ENCODE results near the gene PDHX. TPM values are rescaled to one million over a fixed set of nuclear protein-coding genes. Genes with fewer than 3 reads are reported as not detected.
"Not testable (repeated sequence)": the region's sequence is repeated elsewhere in the genome, so short reads cannot be mapped to it uniquely, and the experiment has no call there.

Gene PDHX
- total RNA-seq, 2 experiments from 2014 or later, result 29.8 to 46.2 TPM

- CTCF ChIA-PET, result interaction anchor here (3.8 kb wide), 1 partner anchor 12 kb away, joined by 16 read pairs; no protein-coding TSS in a partner anchor
- peaks cover 18% of the 10 kb centered on the region for H3K4me1 Mint-ChIP-seq
- no peaks in the 10 kb centered on the region for H3K9me3 Mint-ChIP-seq (ENCODE audit: low read depth)
- H3K4me3 Mint-ChIP-seq, result no peak overlapping the region
- POLR2A ChIA-PET, result no interaction called here
- no peaks in the 10 kb centered on the region for H3K36me3 Mint-ChIP-seq (ENCODE audit: low read depth)
- ATAC-seq (no peak), DNase-seq (no peak)
- H3K27me3 Mint-ChIP-seq, result no peaks in the 10 kb centered on the region
- H3K27ac Mint-ChIP-seq, result no peak overlapping the region
- intact Hi-C loops (cut with DNase I, micrococcal nuclease), result loop anchor here in 1 of 2 experiments (10.0 kb wide), 1 partner anchor 783 kb away; no protein-coding TSS in a partner anchor
Measured at GRCh38 chr11:35017528-35018342, 101.3 kb downstream of the PDHX start.

GRCh38 chr11:35021589-35021988, 105.2 kb downstream of the PDHX start:
- Mint-ChIP-seq H3K27me3 (no peaks in the 10 kb centered on the region), H3K9me3 (ENCODE audit: low read depth) (peaks cover 20% of the 10 kb centered on the region), H3K27ac (no peak overlapping the region), H3K4me1 (no peaks in the 10 kb centered on the region), H3K36me3 (ENCODE audit: low read depth) (peaks cover 17% of the 10 kb centered on the region), H3K4me3 (no peak overlapping the region)
- no peak for DNase-seq
- ChIA-PET CTCF (interaction anchor here (1.4 kb wide), 1 partner anchor 9 kb away, joined by 7 read pairs; no protein-coding TSS in a partner anchor), POLR2A (no interaction called here)
- intact Hi-C loops (cut with DNase I, micrococcal nuclease), result no loop called here
- ATAC-seq, result no peak

GRCh38 chr11:35023940-35024339, 107.5 kb downstream of the PDHX start:
- H3K27ac Mint-ChIP-seq; H3K4me3 Mint-ChIP-seq; CTCF ChIA-PET; H3K4me1 Mint-ChIP-seq; ATAC-seq; POLR2A ChIA-PET; intact Hi-C loops (cut with DNase I, micrococcal nuclease); DNase-seq; H3K27me3 Mint-ChIP-seq: not testable (repeated sequence)
- H3K9me3 Mint-ChIP-seq (ENCODE audit: low read depth), result peaks cover 22% of the 10 kb centered on the region
- peaks cover 22% of the 10 kb centered on the region for H3K36me3 Mint-ChIP-seq (ENCODE audit: low read depth)

- H3K27ac Mint-ChIP-seq; POLR2A ChIA-PET; H3K27me3 Mint-ChIP-seq; DNase-seq; ATAC-seq; intact Hi-C loops (cut with DNase I, micrococcal nuclease); H3K4me3 Mint-ChIP-seq; CTCF ChIA-PET: not testable (repeated sequence)
- Mint-ChIP-seq H3K36me3 (ENCODE audit: low read depth) (peaks cover 22% of the 10 kb centered on the region), H3K4me1 (peaks cover 35% of the 10 kb centered on the region), H3K9me3 (ENCODE audit: low read depth) (peaks cover 22% of the 10 kb centered on the region)
Measured at GRCh38 chr11:35028007-35028406, 111.6 kb downstream of the PDHX start.

DNA sequence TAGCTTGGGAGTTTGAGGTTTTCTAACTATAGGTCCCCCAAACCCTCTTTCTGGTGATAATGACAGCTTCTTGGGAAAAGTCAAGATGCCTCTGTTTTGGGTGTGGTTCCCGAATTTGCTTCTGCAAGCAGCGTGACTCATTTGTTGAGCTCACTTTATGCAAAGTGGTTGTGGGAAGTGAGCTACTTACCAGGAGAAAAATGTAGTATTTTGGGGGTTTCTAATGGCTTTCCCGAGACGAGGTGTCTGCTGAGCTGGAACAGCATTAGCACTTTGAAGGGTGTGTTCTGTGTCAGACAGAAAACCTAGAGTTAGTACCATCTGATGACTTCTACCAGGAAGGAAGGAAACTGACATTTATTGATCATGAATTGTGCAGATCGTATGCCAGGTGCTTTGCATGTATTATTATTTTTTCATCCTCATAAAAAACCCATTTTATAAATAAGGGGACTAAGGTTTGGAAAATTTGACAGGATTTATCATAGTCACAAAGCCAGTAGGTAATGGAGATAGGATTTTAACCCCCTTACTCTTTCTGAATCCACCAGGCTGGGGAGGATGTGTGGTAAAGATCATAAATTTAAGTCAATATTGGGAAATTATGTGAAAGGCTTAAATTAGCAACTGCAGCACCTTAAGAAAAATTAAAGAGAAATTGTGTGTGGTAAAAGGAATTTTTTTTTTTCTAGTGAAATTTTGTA, 113.7 kb downstream of the PDHX start:
- peak; percentile 49 for DNase-seq
- Mint-ChIP-seq H3K27ac (peak overlapping the region; percentile 93), H3K36me3 (ENCODE audit: low read depth) (peaks cover 6% of the 10 kb centered on the region), H3K4me3 (peak overlapping the region; percentile 50), H3K27me3 (no peaks in the 10 kb centered on the region), H3K4me1 (peaks cover 50% of the 10 kb centered on the region), H3K9me3 (ENCODE audit: low read depth) (peaks cover 6% of the 10 kb centered on the region)
- CTCF ChIA-PET, result interaction anchor here (0.6 to 2.2 kb wide), 18 partner anchors 9 to 672 kb away, joined by 3 to 16 read pairs (median 4); partner anchors contain the start of gene ABTB2
- ATAC-seq, result peak; percentile 72
- POLR2A ChIA-PET, result interaction anchor here (0.6 to 2.0 kb wide), 9 partner anchors 10 to 136 kb away, joined by 3 to 15 read pairs (median 7); no protein-coding TSS in a partner anchor
- intact Hi-C loops (cut with DNase I, micrococcal nuclease), result loop anchor here (1.0 to 2.0 kb wide), 3 partner anchors 10 to 137 kb away; no protein-coding TSS in a partner anchor

GRCh38 chr11:35030716-35031213, 114.3 kb downstream of the PDHX start:
- DNase-seq (peak; percentile 67), ATAC-seq (peak; percentile 71)
- CTCF ChIA-PET, result interaction anchor here (0.6 to 1.9 kb wide), 11 partner anchors 10 to 275 kb away, joined by 3 to 7 read pairs (median 4); no protein-coding TSS in a partner anchor
- H3K9me3 Mint-ChIP-seq (ENCODE audit: low read depth), result peaks cover 7% of the 10 kb centered on the region
- POLR2A ChIA-PET, result interaction anchor here (0.7 to 2.0 kb wide), 6 partner anchors 10 to 299 kb away, joined by 3 to 9 read pairs (median 6); no protein-coding TSS in a partner anchor
- H3K27ac Mint-ChIP-seq, result peak overlapping the region; percentile 93
- no peaks in the 10 kb centered on the region for H3K27me3 Mint-ChIP-seq
- H3K36me3 Mint-ChIP-seq (ENCODE audit: low read depth), result peaks cover 5% of the 10 kb centered on the region
- peaks cover 56% of the 10 kb centered on the region for H3K4me1 Mint-ChIP-seq
- H3K4me3 Mint-ChIP-seq, result peak overlapping the region; percentile 50
- intact Hi-C loops (cut with DNase I, micrococcal nuclease), result loop anchor here (1.0 to 2.0 kb wide), 3 partner anchors 10 to 136 kb away; no protein-coding TSS in a partner anchor

GRCh38 chr11:35031346-35031745, 114.9 kb downstream of the PDHX start:
- Mint-ChIP-seq H3K4me1 (peaks cover 59% of the 10 kb centered on the region), H3K27ac (peak overlapping the region; percentile 93), H3K4me3 (peak overlapping the region; percentile 50), H3K9me3 (ENCODE audit: low read depth) (peaks cover 7% of the 10 kb centered on the region), H3K27me3 (no peaks in the 10 kb centered on the region), H3K36me3 (ENCODE audit: low read depth) (peaks cover 5% of the 10 kb centered on the region)
- DNase-seq (no peak), ATAC-seq (no peak)
- intact Hi-C loops (cut with DNase I, micrococcal nuclease), result loop anchor here in 1 of 2 experiments (2.0 kb wide), 1 partner anchor 135 kb away; no protein-coding TSS in a partner anchor
- CTCF ChIA-PET, result interaction anchor here (0.6 to 1.7 kb wide), 11 partner anchors 9 to 372 kb away, joined by 3 to 5 read pairs (median 4); no protein-coding TSS in a partner anchor
- POLR2A ChIA-PET, result interaction anchor here (0.6 to 2.0 kb wide), 4 partner anchors 110 to 298 kb away, joined by 3 to 7 read pairs (median 5); no protein-coding TSS in a partner anchor

DNA sequence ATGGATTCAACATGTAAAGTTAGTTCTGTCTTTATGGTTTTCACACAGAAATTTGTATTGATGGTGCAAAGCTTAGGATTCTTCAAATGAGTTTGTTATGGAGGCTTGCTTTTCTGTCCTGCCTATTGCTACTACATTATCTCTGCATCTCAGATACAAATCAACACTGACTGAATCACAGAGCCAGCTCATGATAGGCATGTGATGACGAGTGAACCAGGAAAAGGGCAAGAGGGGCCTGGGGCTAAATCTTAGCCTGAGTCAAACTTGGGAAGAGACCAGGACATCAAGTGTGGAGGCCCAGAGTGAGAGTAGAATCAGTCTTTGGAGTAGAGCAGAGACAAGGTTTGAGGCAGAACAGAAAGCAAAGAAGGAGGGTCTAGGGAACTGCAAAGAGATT, 115.4 kb downstream of the PDHX start:
- DNase-seq (no peak), ATAC-seq (no peak)
- Mint-ChIP-seq H3K27ac (peak overlapping the region; percentile 26), H3K4me1 (peaks cover 65% of the 10 kb centered on the region), H3K27me3 (no peaks in the 10 kb centered on the region), H3K36me3 (ENCODE audit: low read depth) (peaks cover 5% of the 10 kb centered on the region), H3K9me3 (ENCODE audit: low read depth) (peaks cover 9% of the 10 kb centered on the region), H3K4me3 (no peak overlapping the region)
- ChIA-PET CTCF (interaction anchor here (0.6 to 1.7 kb wide), 9 partner anchors 9 to 371 kb away, joined by 3 to 5 read pairs (median 4); no protein-coding TSS in a partner anchor), POLR2A (interaction anchor here (0.6 to 1.7 kb wide), 3 partner anchors 109 to 298 kb away, joined by 3 to 7 read pairs (median 3); no protein-coding TSS in a partner anchor)
- intact Hi-C loops (cut with DNase I, micrococcal nuclease), result loop anchor here in 1 of 2 experiments (2.0 kb wide), 1 partner anchor 135 kb away; no protein-coding TSS in a partner anchor

DNA sequence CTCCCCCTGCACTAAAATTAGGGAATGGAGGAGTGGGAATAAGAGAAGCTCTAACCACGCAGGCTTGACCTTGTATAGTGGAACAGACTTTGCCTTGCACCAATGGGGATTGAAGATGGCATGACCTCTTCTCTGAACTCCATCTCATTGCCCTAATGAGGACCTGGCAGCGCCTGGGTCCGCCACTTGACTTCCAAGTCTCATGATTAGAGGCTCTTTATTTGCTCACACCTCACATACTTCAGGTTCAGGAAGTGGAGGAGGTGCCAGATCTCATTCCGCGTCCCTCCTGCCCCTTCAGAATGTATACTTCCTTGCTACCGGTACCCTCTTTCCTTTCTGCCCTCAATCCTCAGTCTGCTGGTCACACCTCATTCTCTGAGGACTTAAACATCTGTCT, 116.6 kb downstream of the PDHX start:
- ChIA-PET CTCF (interaction anchor here (1.2 kb wide), 1 partner anchor 17 kb away, joined by 3 read pairs; no protein-coding TSS in a partner anchor), POLR2A (no interaction called here)
- H3K4me1 Mint-ChIP-seq, result peaks cover 70% of the 10 kb centered on the region
- H3K27ac Mint-ChIP-seq, result peak overlapping the region; percentile 69
- intact Hi-C loops (cut with DNase I, micrococcal nuclease), result no loop called here
- no peak for DNase-seq
- peaks cover 2% of the 10 kb centered on the region for H3K27me3 Mint-ChIP-seq
- no peak overlapping the region for H3K4me3 Mint-ChIP-seq
- ATAC-seq, result no peak
- peaks cover 14% of the 10 kb centered on the region for H3K9me3 Mint-ChIP-seq (ENCODE audit: low read depth)
- peaks cover 5% of the 10 kb centered on the region for H3K36me3 Mint-ChIP-seq (ENCODE audit: low read depth)

GRCh38 chr11:35034401-35034800, 118.0 kb downstream of the PDHX start:
- Mint-ChIP-seq H3K4me1 (peaks cover 80% of the 10 kb centered on the region), H3K27me3 (peaks cover 2% of the 10 kb centered on the region), H3K27ac (peak overlapping the region; percentile 3), H3K36me3 (ENCODE audit: low read depth) (peaks cover 3% of the 10 kb centered on the region), H3K9me3 (ENCODE audit: low read depth) (peaks cover 13% of the 10 kb centered on the region), H3K4me3 (no peak overlapping the region)
- ChIA-PET POLR2A (no interaction called here), CTCF (no interaction called here)
- ATAC-seq (no peak), DNase-seq (no peak)
- intact Hi-C loops (cut with DNase I, micrococcal nuclease), result no loop called here

All from activated CD4-positive, alpha-beta T cell treated with anti-CD3 and anti-CD28 coated beads for 36 hours (primary cell).